Upper lobe of left lung (tissue), 6 donors: Measurements from ENCODE around the gene PLPPR1. TPM values are rescaled to one million over a fixed set of nuclear protein-coding genes. Genes with fewer than 3 reads are reported as not detected.
"Not testable (repeated sequence)": the region's sequence is repeated elsewhere in the genome, so short reads cannot be mapped to it uniquely, and the experiment has no call there.

Experiments used
- ATAC-seq, 2 donors: fragments of 200-7000 bp; cut with Tn5 transposase; one replicate each; pipeline ENCODE4 v1.9.1; 2022; ENCODE audit warnings: mild to moderate bottlenecking in 2 of 2, moderate library complexity in 2 of 2; ENCODE audit not compliant: low FRiP score in 2 of 2
- DNase-seq, 2 donors: peaks; one replicate each; pipeline ENCODE4 v3.0.0-alpha.2; 2019 to 2020
- H3K27ac ChIP-seq, 4 donors: fragments of 200-600 bp; sonication (generic); one replicate each; pipeline ENCODE4 v1.5.1; 2016 to 2019
- H3K27me3 ChIP-seq, 4 donors: fragments of 200-600 bp; sonication (generic); one replicate each; pipeline ENCODE4 v1.5.1; 2017 to 2019
- H3K36me3 ChIP-seq, 4 donors: fragments of 200-600 bp; sonication (generic); one replicate each; pipeline ENCODE4 v1.5.1; 2016 to 2019
- H3K4me1 ChIP-seq, 4 donors: fragments of 200-600 bp; sonication (generic); one replicate each; pipeline ENCODE4 v1.5.1; 2018 to 2019
- H3K4me3 ChIP-seq, 4 donors: fragments of 200-600 bp; sonication (generic); one replicate each; pipeline ENCODE4 v1.5.1; 2017 to 2019; ENCODE audit warnings: mild to moderate bottlenecking in 2 of 4, moderate library complexity in 1 of 4
- H3K9me3 ChIP-seq, 4 donors: fragments of 200-600 bp; sonication (generic); one replicate each; pipeline ENCODE4 v1.5.1; 2018 to 2019
- EP300 ChIP-seq, 4 donors: sonication (generic); formaldehyde crosslinking; IDR thresholded peaks; one replicate each; pipeline ENCODE4 v1.5.1; 2017; ENCODE audit warnings: antibody characterized with exemption in 4 of 4, control low read depth in 2 of 4
- POLR2A ChIP-seq, 4 donors: fragments of 450-650 bp; IDR thresholded peaks; one replicate each; pipeline ENCODE4 v1.5.1; 2016 to 2017; ENCODE audit warnings: antibody characterized with exemption in 4 of 4, mild to moderate bottlenecking in 2 of 4
- POLR2AphosphoS5 ChIP-seq, 2 donors: sonication (generic); formaldehyde crosslinking; IDR thresholded peaks; one replicate each; pipeline ENCODE4 v1.5.1; 2017; ENCODE audit warnings: antibody characterized with exemption in 2 of 2
- WGBS, 2 donors: methylation state at CpG; one replicate each; pipeline ENCODE4 v1.1.5; 2017 to 2018; 5-methylcytosine and 5-hydroxymethylcytosine counted together
- total RNA-seq, 6 donors: library from RNA; depleted of rRNA in 4 of 6; stranded (reverse); fragments of >200 nt in 4 of 6; gene quantifications; one replicate each; pipeline versions ENCODE4 v1.1.0 to v1.2.1, GENCODE V29; 2016 to 2021
- TF ChIP-seq, protein P1 (sequence below), 6 experiments: fragments of 450-650 bp in 4 of 6; fragments of 200-600 bp in 2 of 6; sonication (generic) in 2 of 6; IDR thresholded peaks; one replicate each; pipeline ENCODE4 v1.5.1; 2016 to 2019; ENCODE audit warnings: antibody characterized with exemption in 6 of 6
- donor health status: DM: no; HTN: no; CAD: no; lungs with moderate emphysema.
- donor health status: DM: no; HTN: yes; CAD: no; lungs with severe emphysema.

PLPPR1 gene
- total RNA-seq, 6 donors from 2014 or later: 0.44 to 5.1 (median 2.7) TPM; not detected in 1

DNA sequence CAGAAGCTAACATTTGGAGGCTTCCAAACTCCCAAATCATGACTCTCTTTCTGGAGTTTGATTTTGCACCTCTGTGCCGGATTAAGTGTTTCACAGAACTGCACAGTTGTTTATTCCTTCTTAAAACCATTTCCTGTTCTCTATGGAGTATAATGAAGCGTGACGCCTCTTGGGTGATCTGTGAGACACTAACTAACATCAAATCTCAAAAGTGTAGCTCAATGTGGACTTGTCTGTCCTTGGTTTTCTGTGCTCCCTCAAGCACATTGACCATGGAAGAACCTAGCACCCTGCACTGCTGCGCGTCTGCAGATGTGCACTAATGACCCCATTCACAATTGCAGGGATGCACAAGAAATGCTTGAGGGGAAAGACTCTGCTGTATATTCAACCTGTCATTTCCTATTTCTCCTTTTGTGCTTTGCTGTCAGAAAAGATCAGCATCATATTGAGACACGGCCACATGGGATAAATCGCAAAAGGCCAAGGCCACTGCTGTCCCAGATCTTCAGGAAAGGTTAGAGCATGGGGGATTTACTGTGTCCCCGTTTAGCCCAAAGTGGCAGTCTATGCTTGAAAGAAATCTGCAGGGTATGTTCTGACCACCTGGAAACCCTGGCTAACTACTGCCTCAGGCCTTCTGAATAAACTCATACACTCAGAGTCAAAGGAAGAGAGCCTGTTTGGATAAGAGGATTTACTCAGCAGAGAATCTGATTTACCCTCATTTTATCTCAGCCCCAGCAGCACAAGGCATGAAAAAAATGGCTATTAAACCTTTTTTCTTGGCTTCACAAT is 246.6 kb downstream of the PLPPR1 start:
- ATAC-seq: no peak
- 67 to 72% methylated on average over 8 of the region's 8 CpGs for WGBS, 2 donors

DNA sequence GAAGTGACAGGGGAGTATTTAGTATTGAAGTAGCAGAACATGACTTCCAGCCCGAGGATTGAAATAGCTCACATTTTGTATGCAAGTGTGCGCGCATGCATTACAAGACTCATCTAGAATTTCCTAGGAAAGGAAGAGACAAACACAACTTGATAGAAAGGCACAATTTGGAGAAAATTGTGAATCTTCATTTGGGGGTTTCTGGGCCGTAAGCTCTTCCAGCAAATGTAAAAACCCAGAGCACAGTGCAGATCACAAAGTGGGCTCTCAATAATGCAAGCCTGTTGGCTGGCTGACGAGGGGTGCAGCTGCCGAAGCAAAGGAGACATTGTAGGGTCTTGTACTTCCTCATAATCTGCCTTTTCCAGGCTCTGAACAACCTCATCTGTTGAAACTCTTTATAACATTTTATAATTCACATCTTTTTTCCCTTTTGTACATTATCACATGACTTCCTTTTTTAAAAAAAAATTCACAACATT is 247.3 kb downstream of the PLPPR1 start:
- Histone ChIP-seq H3K36me3 (no peaks in the 10 kb centered on the region), H3K4me1 (no peaks in the 10 kb centered on the region), H3K27me3 (no peaks in the 10 kb centered on the region), H3K27ac (no peak overlapping the region), H3K4me3 (no peak overlapping the region), H3K9me3 (no peaks in the 10 kb centered on the region)
- ATAC-seq: no peak
- 76 to 82% methylated on average over 6 of the region's 6 CpGs for WGBS, 2 donors
- DNase-seq: no peak
- TF ChIP-seq POLR2AphosphoS5 (IDR thresholded peaks at IDR 0.05): no peak
- TF ChIP-seq EP300 (IDR thresholded peaks at IDR 0.05): no peak
- TF ChIP-seq, protein P1, sequence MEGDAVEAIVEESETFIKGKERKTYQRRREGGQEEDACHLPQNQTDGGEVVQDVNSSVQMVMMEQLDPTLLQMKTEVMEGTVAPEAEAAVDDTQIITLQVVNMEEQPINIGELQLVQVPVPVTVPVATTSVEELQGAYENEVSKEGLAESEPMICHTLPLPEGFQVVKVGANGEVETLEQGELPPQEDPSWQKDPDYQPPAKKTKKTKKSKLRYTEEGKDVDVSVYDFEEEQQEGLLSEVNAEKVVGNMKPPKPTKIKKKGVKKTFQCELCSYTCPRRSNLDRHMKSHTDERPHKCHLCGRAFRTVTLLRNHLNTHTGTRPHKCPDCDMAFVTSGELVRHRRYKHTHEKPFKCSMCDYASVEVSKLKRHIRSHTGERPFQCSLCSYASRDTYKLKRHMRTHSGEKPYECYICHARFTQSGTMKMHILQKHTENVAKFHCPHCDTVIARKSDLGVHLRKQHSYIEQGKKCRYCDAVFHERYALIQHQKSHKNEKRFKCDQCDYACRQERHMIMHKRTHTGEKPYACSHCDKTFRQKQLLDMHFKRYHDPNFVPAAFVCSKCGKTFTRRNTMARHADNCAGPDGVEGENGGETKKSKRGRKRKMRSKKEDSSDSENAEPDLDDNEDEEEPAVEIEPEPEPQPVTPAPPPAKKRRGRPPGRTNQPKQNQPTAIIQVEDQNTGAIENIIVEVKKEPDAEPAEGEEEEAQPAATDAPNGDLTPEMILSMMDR (IDR thresholded peaks at IDR 0.05): no peak
- no peak for TF ChIP-seq POLR2A (IDR thresholded peaks at IDR 0.05)

More for the DNA sequence above, 246.6 kb downstream of the PLPPR1 start:
- H3K4me1 ChIP-seq: no peaks in the 10 kb centered on the region
- no peaks in the 10 kb centered on the region for H3K27me3 ChIP-seq
- H3K4me3 ChIP-seq: no peak overlapping the region
- TF ChIP-seq POLR2AphosphoS5 (IDR thresholded peaks at IDR 0.05) (no peak), POLR2A (IDR thresholded peaks at IDR 0.05) (no peak)
- TF ChIP-seq, protein P1 (IDR thresholded peaks at IDR 0.05): no peak
- H3K9me3 ChIP-seq: no peaks in the 10 kb centered on the region
- H3K36me3 ChIP-seq: no peaks in the 10 kb centered on the region
- no peak overlapping the region for H3K27ac ChIP-seq
- DNase-seq: no peak

DNA sequence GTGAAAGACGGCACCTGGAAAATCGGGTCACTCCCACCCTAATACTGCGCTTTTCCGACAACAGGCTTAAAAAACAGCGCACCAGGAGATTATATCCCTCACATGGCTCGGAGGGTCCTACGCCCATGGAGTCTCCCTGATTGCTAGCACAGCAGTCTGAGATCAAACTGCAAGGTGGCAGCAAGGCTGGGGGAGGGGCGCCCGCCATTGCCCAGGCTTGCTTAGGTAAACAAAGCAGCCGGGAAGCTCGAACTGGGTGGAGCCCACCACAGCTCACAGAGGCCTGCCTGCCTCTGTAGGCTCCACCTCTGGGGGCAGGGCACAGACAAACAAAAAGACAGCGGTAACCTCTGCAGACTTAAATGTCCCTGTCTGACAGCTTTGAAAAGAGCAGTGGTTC is 262.5 kb downstream of the PLPPR1 start:
- DNase-seq, H3K27me3 ChIP-seq, H3K4me3 ChIP-seq, H3K27ac ChIP-seq, H3K9me3 ChIP-seq, ATAC-seq, H3K4me1 ChIP-seq, H3K36me3 ChIP-seq: not testable (repeated sequence)
- WGBS, 2 donors: 83 to 100% methylated on average over 6 to 12 of the region's 12 CpGs

DNA sequence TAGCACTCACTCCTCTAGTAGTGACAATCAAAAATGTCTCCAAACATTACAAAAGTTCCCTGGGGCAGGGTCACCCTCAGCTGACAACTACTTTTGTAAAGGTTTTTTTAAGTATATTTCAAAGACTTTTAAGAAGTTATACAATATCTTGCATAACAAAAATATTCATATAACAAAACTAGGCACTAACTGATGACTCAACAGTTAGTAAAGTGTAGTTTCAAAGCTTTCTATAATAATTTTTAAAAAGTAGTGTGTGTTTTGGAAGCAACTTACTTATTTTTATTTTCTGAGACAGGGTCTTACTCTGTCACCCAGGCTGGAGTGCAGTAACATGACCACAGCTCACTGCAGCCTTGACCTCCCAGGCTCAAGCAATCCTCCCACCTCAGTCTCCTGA is 271.4 kb downstream of the PLPPR1 start:
- no peaks in the 10 kb centered on the region for H3K4me1 ChIP-seq
- ATAC-seq (no peak), DNase-seq (no peak)
- no peak overlapping the region for H3K27ac ChIP-seq
- H3K9me3 ChIP-seq: no peaks in the 10 kb centered on the region
- H3K27me3 ChIP-seq: no peaks in the 10 kb centered on the region
- no peak overlapping the region for H3K4me3 ChIP-seq
- H3K36me3 ChIP-seq: no peaks in the 10 kb centered on the region
- TF ChIP-seq POLR2AphosphoS5 (IDR thresholded peaks at IDR 0.05): no peak
- TF ChIP-seq, protein P1 (IDR thresholded peaks at IDR 0.05): no peak
- TF ChIP-seq EP300 (IDR thresholded peaks at IDR 0.05): no peak
- no peak for TF ChIP-seq POLR2A (IDR thresholded peaks at IDR 0.05)

DNA sequence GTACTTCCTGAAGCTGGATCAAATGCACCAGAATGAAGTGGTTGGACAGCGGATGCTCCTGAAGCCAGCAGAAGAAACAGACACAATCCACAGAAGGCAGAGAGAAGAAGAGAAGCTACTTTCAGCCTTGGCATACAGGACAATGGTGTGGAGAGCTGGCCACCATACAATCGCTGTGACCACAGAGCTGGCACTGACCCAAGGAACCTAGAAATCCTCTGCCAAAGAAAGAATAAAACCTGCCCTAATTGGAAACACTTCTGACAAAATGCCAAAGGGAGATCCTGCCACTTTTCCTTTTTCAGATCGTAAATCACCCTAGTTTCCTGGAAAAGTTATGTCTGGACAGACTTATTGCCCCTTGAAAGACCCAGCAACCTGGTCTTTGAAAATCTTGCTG is 278.5 kb downstream of the PLPPR1 start:
- Histone ChIP-seq H3K36me3 (no peaks in the 10 kb centered on the region), H3K27ac (no peak overlapping the region), H3K4me3 (no peak overlapping the region), H3K4me1 (no peaks in the 10 kb centered on the region), H3K27me3 (no peaks in the 10 kb centered on the region), H3K9me3 (no peaks in the 10 kb centered on the region)
- DNase-seq (no peak), ATAC-seq (no peak)
- 61 to 68% methylated on average over 3 of the region's 3 CpGs for WGBS, 2 donors
- TF ChIP-seq POLR2AphosphoS5 (IDR thresholded peaks at IDR 0.05) (no peak), EP300 (IDR thresholded peaks at IDR 0.05) (no peak), POLR2A (IDR thresholded peaks at IDR 0.05) (no peak)
- TF ChIP-seq, protein P1 (IDR thresholded peaks at IDR 0.05): no peak
